Astrocyte of the spinal cord (primary cell): ENCODE results near the gene ROBO4.

Experiments
- DNase-seq: peaks from one replicate; pipeline ENCODE4 v3.0.0; 2011; ENCODE audit warnings: low read depth, low spot score
- H3K4me3 ChIP-seq: 2 replicates; pipeline ENCODE4 v1.5.1; 2011; ENCODE audit warnings: low read depth, mild to moderate bottlenecking, low read length, moderate library complexity
- in situ Hi-C: cut with HindIII; loops from 2 replicates; pipeline ENCODE4 v1.10.0; 2017; ENCODE audit warnings: low sequenced_read_pairs
- TF ChIP-seq, protein P1 (sequence below): IDR thresholded peaks from 2 replicates; pipeline ENCODE4 v1.5.1; 2012; ENCODE audit warnings: low read depth, mild to moderate bottlenecking, low read length, inconsistent platforms

ROBO4 gene

DNA sequence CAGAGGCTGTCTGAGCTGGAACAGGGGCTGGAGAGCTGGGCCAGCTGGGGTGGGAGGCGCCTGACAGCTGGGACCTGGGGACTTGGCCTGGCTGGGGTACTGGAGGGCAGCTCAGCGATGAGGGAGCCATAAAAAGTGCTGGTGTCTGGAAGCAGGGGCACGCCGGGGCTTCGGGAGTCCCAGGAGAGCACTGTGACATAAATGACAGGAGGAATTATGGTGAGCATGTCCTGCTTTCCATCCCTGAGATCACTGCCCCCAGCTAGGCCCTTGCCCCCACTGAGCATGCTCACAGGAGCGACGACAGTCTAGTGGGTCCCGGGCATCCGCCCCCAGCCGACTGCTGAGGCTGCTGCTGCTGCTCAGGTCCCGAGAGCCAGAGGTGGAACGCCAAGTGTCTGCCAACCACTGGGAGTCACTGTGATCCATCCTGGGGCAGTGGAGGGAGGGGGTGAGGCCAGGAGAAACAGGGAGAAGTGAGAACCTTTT is 6.2 kb downstream of the ROBO4 start:
- no peak overlapping the region for H3K4me3 ChIP-seq
- TF ChIP-seq, protein P1, sequence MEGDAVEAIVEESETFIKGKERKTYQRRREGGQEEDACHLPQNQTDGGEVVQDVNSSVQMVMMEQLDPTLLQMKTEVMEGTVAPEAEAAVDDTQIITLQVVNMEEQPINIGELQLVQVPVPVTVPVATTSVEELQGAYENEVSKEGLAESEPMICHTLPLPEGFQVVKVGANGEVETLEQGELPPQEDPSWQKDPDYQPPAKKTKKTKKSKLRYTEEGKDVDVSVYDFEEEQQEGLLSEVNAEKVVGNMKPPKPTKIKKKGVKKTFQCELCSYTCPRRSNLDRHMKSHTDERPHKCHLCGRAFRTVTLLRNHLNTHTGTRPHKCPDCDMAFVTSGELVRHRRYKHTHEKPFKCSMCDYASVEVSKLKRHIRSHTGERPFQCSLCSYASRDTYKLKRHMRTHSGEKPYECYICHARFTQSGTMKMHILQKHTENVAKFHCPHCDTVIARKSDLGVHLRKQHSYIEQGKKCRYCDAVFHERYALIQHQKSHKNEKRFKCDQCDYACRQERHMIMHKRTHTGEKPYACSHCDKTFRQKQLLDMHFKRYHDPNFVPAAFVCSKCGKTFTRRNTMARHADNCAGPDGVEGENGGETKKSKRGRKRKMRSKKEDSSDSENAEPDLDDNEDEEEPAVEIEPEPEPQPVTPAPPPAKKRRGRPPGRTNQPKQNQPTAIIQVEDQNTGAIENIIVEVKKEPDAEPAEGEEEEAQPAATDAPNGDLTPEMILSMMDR = no peak
- DNase-seq = no peak
- in situ Hi-C loops = no loop called here

DNA sequence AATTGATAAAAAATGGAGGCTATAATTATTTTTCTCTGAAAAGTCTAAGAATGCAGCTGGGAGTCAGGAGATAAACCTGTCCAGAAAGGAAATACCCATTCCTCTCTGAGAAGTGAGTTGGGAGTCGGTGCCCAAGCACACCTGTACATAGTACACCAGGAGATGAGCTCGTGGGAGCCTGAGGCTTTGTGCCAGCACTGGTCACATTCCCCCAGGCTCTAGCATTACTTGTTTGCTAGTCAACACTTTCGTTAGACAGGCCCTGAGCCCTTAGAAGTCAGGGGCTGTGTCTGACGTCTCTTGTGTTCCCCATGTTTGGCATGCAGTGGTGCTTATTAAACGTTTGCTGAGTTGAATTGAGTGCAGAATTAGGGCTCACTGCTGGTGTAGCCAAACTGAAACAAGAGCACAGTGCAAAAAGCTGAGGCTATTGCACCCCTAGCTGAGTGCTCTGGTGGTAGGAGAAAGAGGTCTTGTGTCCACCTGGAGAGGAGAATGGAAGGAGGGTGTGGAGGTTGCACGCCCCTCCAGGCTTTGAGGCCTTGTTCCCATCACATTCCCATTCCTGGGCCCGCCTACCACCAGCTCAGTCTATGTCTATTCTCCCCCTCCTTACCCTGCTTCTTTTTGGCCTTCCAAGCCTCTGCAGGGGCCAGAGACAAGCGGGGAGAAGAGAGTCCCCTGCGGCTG is 6.8 kb downstream of the ROBO4 start:
- no peak overlapping the region for H3K4me3 ChIP-seq
- in situ Hi-C loops = no loop called here
- TF ChIP-seq, protein P1 = no peak
- no peak for DNase-seq

DNA sequence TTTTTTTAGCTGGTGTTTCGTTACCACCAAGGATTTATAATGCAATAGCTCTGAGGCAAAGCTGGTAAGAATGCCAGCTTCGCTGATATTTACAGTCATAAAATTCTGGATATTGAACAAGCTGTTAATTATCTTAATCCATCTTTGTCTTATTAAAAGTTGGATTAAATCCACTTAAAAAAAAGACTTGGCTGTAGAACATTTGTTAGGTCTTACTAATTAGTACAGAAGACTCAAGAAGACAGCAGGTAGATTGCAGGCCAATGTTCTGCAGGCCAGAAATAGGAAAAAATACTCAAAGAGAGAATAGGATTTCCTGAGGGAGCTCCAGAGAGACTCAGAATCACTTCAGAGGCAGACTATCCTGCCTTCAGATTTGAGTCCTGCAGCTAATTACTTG is 7.5 kb downstream of the ROBO4 start:
- DNase-seq = no peak
- TF ChIP-seq, protein P1 = no peak
- no peak overlapping the region for H3K4me3 ChIP-seq
- in situ Hi-C loops = no loop called here

DNA sequence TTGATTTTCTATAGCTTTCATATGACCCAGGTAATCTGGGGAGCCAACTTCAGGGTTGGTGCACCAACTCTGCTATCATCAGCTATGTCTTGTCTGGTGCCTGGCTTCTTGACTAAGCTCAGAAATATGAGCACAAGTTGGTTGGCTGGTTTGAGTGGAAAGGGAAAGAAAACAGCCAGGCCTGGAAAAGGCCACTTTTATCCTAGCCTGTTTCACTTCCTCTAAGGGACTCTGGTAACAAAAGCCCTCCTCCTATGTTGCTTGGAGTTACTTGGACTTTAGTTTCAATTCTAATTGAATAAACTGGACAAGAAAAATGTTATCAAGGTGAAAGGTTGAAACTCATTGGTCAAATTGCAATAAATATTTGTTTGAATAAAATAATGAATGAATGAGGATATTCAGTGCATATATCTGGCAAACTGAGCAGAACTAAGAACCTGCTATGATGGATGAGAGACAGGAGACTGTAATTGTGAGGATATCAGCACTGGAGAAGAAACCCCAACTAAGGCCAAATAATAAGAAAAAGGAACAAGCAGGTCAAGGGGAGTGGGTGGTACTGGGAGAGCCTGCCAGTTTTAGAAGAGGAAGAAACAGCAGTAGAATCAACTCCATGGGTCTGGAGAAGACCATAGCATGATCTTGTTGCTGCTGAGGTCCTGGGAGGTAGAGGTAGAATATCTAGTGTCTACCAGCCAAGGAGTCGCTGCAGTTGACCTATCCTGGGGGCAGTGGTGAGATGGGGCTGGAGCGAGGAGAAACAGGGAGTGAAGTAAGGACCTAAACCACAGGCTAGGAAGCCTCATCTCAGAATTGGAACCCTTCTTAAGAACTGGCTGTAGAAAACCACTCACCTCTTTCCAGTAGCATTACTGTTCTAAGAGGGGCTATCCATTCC is 8.2 kb downstream of the ROBO4 start:
- no peak for DNase-seq
- in situ Hi-C loops = no loop called here
- TF ChIP-seq, protein P1 = no peak
- no peak overlapping the region for H3K4me3 ChIP-seq

DNA sequence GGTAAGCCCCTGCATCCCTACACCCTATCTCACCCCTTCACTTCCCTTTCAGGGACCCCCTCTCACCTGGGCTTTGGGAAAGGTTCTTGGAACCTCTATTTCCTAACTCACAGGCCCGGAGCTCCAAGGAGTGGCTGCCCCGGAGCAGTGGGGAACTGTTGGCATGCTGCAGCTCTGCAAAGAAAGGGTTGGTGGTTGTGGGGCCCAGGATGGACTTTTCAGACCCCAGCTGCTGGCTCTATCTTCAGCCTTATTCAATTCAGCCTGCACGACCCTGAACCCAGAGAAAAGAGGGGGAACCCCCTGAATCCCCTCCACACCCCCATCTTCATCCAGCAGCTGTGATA is 10.0 kb downstream of the ROBO4 start:
- no peak overlapping the region for H3K4me3 ChIP-seq
- no peak for DNase-seq
- in situ Hi-C loops = no loop called here
- TF ChIP-seq, protein P1 = no peak

DNA sequence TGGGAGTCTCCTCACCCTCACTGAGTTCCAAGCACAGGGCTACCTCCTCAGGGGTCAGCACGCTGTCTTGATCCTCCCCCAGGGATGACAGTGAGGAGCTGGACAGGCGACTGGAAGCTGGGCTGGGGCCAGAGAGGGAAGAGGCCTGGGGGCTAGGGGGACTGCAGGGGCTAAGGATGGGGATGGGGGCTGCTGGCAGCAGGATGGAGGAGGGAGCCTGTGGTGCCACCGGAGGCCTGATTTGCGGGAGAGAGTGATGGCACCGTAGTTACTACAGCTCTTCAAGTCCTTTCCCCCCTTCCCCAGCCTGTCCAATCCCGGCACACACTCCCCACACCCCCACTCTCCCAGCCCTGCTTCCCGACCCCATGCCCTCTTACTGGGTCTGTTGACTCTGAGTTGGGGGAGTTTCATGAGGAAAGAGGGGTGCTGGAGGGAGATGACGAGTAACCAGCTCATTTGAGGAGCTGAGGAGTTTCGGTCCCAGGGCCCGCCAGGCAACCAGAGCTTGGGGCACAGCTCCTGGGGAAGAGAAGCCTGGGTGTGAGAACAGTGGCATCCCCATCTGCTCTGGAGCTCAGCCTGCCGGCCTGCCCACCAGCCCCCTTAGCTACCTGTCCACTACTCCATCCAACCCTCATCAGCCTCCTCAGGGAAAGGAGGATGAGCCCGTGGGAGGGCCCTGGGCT is 10.5 kb downstream of the ROBO4 start:
- DNase-seq = no peak
- in situ Hi-C loops = no loop called here
- TF ChIP-seq, protein P1 = no peak
- no peak overlapping the region for H3K4me3 ChIP-seq
